ENCODE measurements around the gene HGS.

Gene HGS, protein sequence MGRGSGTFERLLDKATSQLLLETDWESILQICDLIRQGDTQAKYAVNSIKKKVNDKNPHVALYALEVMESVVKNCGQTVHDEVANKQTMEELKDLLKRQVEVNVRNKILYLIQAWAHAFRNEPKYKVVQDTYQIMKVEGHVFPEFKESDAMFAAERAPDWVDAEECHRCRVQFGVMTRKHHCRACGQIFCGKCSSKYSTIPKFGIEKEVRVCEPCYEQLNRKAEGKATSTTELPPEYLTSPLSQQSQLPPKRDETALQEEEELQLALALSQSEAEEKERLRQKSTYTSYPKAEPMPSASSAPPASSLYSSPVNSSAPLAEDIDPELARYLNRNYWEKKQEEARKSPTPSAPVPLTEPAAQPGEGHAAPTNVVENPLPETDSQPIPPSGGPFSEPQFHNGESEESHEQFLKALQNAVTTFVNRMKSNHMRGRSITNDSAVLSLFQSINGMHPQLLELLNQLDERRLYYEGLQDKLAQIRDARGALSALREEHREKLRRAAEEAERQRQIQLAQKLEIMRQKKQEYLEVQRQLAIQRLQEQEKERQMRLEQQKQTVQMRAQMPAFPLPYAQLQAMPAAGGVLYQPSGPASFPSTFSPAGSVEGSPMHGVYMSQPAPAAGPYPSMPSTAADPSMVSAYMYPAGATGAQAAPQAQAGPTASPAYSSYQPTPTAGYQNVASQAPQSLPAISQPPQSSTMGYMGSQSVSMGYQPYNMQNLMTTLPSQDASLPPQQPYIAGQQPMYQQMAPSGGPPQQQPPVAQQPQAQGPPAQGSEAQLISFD

DNA sequence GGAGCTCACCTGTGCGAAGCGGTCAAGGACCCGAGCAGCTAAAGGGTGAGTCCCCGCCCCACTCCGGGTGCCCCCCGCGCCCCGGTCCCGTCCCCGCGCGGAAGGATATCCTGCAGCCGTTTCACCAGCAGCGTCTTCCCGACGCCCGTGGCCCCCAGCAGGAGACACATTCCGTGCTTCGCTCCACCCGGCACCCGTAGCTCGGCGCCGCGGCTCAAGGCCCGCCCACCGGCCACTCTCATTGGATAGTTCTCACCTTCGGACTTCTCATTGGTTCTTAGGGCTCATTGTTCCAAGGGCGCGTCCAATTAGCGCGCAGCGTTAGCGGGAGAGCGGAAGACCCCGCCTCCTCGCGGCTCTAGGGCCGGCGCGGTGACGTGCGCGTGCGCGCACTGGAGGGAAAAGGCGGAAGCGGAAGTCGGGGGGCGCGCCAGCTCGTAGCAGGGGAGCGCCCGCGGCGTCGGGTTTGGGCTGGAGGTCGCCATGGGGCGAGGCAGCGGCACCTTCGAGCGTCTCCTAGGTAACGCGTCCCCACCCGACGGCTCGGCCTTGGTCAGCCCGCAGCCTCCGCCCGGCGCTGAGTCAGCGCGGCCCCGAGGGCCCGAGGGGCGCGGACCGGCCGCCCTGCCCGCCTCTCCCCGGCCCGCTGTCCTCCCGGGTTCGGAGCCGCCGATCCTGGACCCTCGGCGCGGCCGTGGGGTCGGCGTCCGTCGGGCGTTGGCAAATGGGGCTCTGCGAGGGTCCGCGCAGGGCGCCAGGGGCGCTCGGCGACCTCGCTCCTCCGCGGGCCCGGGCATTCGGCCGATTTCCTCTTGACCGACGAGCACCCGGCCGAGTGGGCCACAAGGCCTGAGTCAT lies at the start of gene HGS, which contains the start of gene ARL16:
Gene HGS, plus strand, starts transcription at position 428 of the 858 bp plus-strand sequence. Its CDS starts 56 bp downstream, at position 484.
Gene ARL16, minus strand, starts transcription at position 214 of the 858 bp plus-strand sequence. Its CDS starts 44 bp downstream, at position 170.
- H3K4me1 Mint-ChIP-seq: peaks cover 51% of the 10 kb centered on the region
- peaks cover 24% of the 10 kb centered on the region for H3K36me3 Mint-ChIP-seq
- H3K27me3 Mint-ChIP-seq: no peaks in the 10 kb centered on the region
- H3K4me3 Mint-ChIP-seq: peak within 1 kb of the TSS; percentile 86
- no peaks in the 10 kb centered on the region for H3K9me3 Mint-ChIP-seq
- ATAC-seq: peak; percentile 99
- H3K27ac Mint-ChIP-seq: peak within 1 kb of the TSS; percentile 80

- Mint-ChIP-seq H3K27me3 (no peaks in the 10 kb centered on the region), H3K36me3 (no peaks in the 10 kb centered on the region), H3K27ac (peak overlapping the region; percentile 95), H3K4me1 (peaks cover 13% of the 10 kb centered on the region), H3K9me3 (no peaks in the 10 kb centered on the region), H3K4me3 (peak overlapping the region; percentile 92)
- ATAC-seq: no peak
Measured at GRCh38 chr17:81635431-81635830, 48.4 kb upstream of the HGS start.

DNA sequence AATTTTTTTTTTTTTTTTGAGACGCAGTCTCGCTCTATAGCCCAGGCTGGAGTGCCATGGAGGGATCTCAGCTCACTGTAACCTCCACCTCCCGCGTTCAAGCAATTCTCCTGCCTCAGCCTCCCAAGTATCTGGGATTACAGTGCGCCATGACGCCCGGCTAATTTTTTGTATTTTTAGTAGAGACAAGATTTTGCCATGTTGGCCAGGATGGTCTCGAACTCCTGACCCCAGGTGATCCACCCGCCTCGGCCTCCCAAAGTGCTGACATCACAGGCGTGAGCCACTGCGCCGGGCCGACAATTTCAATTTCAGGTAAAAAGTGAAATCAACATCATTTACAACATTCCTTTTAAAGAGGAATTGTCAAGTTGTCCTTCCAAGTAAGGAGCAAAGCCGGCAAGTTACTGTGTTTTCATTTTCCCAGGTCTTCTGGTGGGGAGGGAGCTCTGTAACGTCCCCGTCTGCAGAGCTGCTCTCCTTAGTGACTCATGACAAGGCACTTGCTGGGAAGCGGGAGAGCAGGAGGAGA lies 47.8 kb upstream of the HGS start:
- Mint-ChIP-seq H3K27ac (peak overlapping the region; percentile 95), H3K4me3 (peak overlapping the region; percentile 92), H3K4me1 (peaks cover 13% of the 10 kb centered on the region), H3K36me3 (no peaks in the 10 kb centered on the region), H3K9me3 (no peaks in the 10 kb centered on the region), H3K27me3 (no peaks in the 10 kb centered on the region)
- ATAC-seq: peak; percentile 3

DNA sequence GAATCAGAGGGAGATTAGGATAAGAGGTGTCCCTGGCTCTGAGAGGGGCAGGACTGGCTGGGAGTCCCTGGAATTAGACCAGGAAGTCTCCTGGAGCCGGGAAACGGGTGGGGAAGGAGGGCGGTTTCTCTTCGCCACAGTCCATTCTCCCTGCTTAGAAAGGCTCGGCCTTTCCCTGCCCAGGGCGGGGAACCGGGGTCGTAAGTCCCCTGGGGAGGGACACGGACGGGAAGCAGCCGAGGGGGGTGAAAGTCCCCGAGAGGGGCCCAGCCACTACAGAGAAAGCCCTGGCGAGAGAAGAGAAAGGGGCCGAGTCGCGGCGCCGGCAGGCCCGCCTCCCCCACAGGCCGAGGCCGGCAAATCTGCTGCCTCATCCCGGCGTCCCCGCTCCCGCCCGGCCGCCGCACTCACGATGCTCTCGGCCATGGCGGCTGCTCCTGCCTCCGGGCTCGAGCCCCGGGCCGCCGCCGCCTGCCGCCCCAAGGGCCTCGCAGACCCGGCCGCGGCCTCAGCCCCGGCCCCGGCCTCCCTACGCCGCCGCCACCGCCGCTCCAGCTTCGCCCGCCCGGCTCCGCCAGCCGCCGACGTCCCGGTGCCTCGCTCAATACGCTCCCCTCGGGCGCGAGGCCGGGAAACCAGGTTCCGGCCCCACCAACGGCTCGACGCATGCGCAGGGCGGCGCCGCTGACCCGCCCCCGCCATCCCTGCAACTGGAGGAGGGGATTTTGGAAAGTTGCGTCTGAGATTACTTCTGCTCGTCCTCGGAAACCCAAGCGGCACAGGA lies 47.1 kb upstream of the HGS start, which contains the start of the genes NPLOC4 and TSPAN10:
Gene NPLOC4, minus strand, starts transcription at position 608 of the 784 bp plus-strand sequence. Its CDS starts 182 bp downstream, at position 426.
Gene TSPAN10, plus strand, starts transcription at position 692 of the 784 bp plus-strand sequence. CDS start 5,217 bp downstream, outside the sequence.
- H3K4me1 Mint-ChIP-seq: peaks cover 13% of the 10 kb centered on the region
- H3K36me3 Mint-ChIP-seq: no peaks in the 10 kb centered on the region
- peak within 1 kb of the TSS; percentile 92 for H3K4me3 Mint-ChIP-seq
- ATAC-seq: peak; percentile 94
- H3K9me3 Mint-ChIP-seq: no peaks in the 10 kb centered on the region
- no peaks in the 10 kb centered on the region for H3K27me3 Mint-ChIP-seq
- peak within 1 kb of the TSS; percentile 95 for H3K27ac Mint-ChIP-seq

- no peaks in the 10 kb centered on the region for H3K27me3 Mint-ChIP-seq
- no peak for ATAC-seq
- H3K9me3 Mint-ChIP-seq: no peaks in the 10 kb centered on the region
- H3K36me3 Mint-ChIP-seq: no peaks in the 10 kb centered on the region
- no peak overlapping the region for H3K27ac Mint-ChIP-seq
- no peak overlapping the region for H3K4me3 Mint-ChIP-seq
- peaks cover 13% of the 10 kb centered on the region for H3K4me1 Mint-ChIP-seq
Measured at GRCh38 chr17:81638683-81639082, 45.1 kb upstream of the HGS start.

- Mint-ChIP-seq H3K4me3 (no peak overlapping the region), H3K36me3 (no peaks in the 10 kb centered on the region), H3K4me1 (peaks cover 17% of the 10 kb centered on the region), H3K27me3 (no peaks in the 10 kb centered on the region), H3K27ac (no peak overlapping the region), H3K9me3 (no peaks in the 10 kb centered on the region)
- no peak for ATAC-seq
Measured at GRCh38 chr17:81640011-81640410, 43.8 kb upstream of the HGS start.

DNA sequence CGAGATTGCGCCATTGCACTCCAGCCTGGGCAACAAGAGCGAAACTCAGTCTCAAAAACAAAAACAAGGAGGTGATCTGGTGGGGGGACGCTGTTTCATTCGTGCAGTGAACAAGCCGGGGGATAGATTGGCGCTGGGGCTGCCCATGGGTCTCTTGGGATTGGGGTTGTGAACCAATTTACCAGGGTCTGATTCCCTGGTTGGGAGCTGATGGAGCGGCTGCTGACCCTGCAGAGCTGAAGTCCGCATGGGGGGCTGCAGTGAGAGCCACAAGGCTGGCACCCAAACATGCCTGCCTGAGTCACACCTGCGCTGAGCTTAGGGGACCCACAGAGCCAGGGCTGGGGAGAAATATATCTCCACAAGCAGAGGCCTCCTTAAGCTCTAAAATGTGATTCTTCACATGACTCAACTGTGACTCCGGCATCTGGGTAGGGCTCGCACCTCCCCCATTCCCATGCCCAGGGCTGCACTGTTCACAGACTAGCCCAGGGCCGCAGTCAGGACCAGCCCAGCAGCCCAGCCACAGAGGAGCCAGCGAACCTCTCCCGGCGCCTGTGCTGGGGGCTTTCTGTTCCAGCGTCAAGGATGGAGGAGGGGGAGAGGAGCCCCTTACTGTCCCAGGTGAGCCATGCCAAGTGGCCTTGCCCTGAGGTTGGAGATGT lies 41.9 kb upstream of the HGS start:
- Mint-ChIP-seq H3K9me3 (no peaks in the 10 kb centered on the region), H3K4me1 (peaks cover 6% of the 10 kb centered on the region), H3K27me3 (no peaks in the 10 kb centered on the region), H3K36me3 (no peaks in the 10 kb centered on the region), H3K27ac (no peak overlapping the region), H3K4me3 (no peak overlapping the region)
- ATAC-seq: no peak

DNA sequence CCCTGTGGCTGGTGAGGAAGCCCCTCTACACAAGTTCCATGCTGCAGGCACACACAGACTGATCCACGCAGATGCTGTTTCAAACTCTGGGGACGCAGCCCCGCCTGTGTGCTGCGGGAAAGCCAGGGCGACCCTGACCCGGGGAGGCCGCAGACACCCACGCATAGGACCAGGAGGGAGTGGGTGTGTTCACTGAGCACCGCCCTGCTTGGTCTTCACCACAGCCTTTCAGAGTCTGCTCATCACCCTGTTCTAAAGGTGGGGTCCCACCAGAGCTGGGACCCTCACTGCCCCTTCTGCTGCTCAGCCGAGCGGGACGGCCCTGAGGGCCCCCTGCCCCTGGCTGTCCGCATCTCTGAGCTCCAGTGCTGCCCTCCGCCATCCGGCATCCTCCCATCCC lies 39.3 kb upstream of the HGS start:
- no peak for ATAC-seq
- Mint-ChIP-seq H3K36me3 (no peaks in the 10 kb centered on the region), H3K9me3 (no peaks in the 10 kb centered on the region), H3K4me3 (no peak overlapping the region), H3K4me1 (peaks cover 6% of the 10 kb centered on the region), H3K27me3 (no peaks in the 10 kb centered on the region), H3K27ac (no peak overlapping the region)

DNA sequence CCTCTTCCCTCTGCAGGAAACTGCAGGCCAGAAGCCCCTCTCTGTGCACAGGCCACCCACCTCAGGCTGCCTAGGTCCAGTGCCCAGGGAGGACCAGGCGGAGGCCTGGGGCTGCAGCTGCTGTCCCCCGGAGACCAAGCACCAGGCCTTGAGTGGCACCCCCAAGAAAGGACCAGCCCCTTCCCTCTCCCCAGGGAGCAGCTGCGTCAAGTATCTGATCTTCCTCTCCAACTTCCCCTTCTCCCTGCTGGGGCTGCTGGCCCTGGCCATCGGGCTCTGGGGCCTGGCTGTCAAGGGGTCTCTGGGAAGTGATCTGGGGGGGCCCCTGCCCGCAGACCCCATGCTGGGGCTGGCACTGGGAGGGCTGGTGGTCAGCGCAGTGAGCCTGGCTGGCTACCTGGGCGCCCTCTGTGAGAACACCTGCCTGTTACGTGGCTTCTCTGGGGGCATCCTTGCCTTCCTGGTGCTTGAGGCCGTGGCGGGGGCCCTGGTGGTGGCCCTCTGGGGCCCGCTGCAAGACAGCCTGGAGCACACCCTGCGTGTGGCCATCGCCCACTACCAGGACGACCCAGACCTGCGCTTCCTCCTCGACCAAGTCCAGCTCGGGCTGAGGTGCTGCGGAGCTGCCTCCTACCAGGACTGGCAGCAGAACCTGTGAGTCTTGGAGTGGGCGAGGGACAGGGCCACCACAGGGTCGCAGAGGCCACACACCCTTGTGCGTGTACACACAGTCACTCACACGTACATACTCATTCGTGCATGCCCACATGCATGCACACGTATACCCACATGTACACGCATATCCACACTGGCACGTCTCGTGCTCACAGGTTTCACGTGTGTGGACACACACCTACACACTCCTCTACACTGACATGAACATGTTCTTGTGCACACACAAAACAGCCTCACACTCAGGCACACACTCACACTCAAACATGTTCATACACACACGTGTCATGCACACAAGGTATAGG lies 38.5 kb upstream of the HGS start:
- Mint-ChIP-seq H3K27ac (no peak overlapping the region), H3K36me3 (no peaks in the 10 kb centered on the region), H3K27me3 (no peaks in the 10 kb centered on the region), H3K4me3 (no peak overlapping the region), H3K4me1 (peaks cover 6% of the 10 kb centered on the region), H3K9me3 (no peaks in the 10 kb centered on the region)
- no peak for ATAC-seq

- ATAC-seq: no peak
- H3K4me3 Mint-ChIP-seq: no peak overlapping the region
- H3K4me1 Mint-ChIP-seq: peaks cover 6% of the 10 kb centered on the region
- H3K36me3 Mint-ChIP-seq: no peaks in the 10 kb centered on the region
- H3K9me3 Mint-ChIP-seq: no peaks in the 10 kb centered on the region
- H3K27ac Mint-ChIP-seq: no peak overlapping the region
- H3K27me3 Mint-ChIP-seq: peaks cover 7% of the 10 kb centered on the region
Measured at GRCh38 chr17:81646869-81647600, 36.8 kb upstream of the HGS start.

DNA sequence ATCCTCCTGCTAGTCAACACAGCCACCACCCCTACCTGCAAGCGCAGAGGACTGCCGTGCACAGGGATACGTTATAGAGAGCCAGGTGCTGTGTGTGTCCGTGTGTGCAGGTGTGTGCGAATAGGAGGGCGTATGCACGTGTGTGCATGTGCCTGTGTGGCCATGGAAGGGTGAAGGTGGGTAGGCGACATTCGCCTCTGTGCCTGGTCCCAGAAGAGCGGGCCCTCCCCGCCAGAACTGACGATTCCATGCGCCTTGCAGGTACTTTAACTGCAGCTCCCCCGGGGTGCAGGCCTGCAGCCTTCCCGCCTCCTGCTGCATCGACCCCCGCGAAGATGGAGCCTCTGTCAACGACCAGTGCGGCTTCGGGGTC lies 36.2 kb upstream of the HGS start:
- Mint-ChIP-seq H3K27ac (no peak overlapping the region), H3K36me3 (no peaks in the 10 kb centered on the region), H3K9me3 (no peaks in the 10 kb centered on the region), H3K27me3 (peaks cover 12% of the 10 kb centered on the region), H3K4me3 (no peak overlapping the region), H3K4me1 (peaks cover 6% of the 10 kb centered on the region)
- no peak for ATAC-seq

DNA sequence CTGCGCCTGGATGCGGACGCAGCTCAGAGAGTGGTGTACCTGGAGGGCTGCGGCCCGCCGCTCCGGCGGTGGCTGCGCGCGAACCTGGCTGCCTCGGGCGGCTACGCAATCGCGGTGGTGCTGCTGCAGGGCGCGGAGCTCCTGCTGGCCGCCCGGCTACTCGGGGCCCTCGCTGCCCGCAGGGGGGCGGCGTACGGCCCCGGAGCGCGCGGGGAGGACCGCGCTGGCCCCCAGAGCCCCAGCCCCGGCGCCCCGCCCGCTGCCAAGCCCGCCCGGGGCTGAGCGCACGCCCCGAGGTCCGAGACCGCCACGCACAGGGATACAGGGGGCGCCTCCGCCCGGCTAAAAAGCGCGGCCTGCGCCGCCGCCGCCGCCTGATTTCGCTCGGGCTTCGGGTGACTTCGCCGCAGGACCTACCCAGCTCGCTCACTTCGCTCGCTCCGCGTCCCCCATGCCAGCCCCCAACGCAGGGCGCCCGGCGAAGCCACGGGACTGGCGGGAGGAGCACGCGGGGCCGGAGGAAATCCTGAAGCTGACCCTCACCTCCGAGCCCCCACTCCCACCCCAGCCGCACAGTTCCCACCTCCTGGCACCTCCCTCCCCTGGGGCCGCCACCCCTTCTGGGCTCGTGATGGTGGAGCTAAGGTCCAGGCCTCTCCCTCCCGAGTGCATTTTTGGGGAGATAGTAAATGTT lies 35.7 kb upstream of the HGS start:
- Mint-ChIP-seq H3K36me3 (no peaks in the 10 kb centered on the region), H3K9me3 (no peaks in the 10 kb centered on the region), H3K27me3 (peaks cover 17% of the 10 kb centered on the region), H3K4me3 (no peak overlapping the region), H3K4me1 (peaks cover 8% of the 10 kb centered on the region), H3K27ac (no peak overlapping the region)
- ATAC-seq: peak; percentile 32
